GM21786 (cell line): Measurements from ENCODE around the gene KCNH8.

Experiments
- ATAC-seq: cut with Tn5 transposase; IDR thresholded peaks from one replicate; pipeline ENCODE4 v1.9.1; 2021; ENCODE audit not compliant: unreplicated experiment

KCNH8 gene

DNA sequence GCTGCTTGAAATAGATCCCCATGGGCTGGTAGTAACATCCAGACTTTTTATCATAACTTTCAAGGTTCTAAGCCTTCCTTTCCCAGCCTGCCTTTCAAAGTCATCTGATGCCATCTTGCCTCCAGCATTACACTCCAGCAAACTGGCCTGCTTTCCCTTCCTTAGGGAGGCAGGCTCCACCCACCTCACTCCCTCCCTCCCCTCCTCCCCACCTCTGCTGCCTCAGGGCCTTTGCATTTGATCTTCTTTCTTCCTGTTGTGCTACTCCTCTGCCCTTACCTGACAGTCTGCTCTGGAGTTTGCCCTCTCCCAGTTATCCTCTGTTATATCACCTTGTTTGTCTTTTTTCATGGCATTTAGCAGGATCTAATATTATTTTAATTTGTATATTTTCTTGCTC lies 319.5 kb downstream of the KCNH8 start:
- no peak for ATAC-seq

GRCh38 chr3:19471138-19471537 lies 322.8 kb downstream of the KCNH8 start:
- ATAC-seq, result no peak

DNA sequence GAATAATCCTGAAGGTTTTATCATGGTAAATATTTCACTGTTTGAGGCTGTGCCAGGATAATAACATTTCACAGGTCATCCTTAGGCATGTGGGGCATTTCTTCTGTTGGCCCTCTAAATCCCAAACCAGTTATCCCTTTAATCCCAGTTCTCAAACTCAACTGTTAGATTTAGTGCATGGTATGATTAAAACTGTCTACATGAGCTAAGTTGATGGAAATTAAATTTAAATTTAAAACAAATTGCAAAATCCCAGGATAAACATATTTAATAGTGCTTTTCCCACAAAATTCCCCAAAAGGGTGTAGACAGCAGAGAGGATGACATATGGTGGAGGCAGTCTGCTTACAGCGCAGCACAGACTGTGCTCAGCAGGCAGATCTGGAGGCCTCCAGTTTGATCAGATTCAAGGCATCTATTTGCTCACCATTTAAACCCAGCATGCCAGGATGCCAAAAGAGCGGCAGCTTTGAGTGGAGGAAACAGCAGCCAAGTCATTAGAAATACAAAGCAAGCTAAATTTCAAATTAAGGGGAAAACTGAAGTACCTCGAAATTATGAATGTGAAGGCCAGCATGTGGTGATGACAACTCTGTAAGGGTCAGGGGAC lies 325.8 kb downstream of the KCNH8 start:
- no peak for ATAC-seq

DNA sequence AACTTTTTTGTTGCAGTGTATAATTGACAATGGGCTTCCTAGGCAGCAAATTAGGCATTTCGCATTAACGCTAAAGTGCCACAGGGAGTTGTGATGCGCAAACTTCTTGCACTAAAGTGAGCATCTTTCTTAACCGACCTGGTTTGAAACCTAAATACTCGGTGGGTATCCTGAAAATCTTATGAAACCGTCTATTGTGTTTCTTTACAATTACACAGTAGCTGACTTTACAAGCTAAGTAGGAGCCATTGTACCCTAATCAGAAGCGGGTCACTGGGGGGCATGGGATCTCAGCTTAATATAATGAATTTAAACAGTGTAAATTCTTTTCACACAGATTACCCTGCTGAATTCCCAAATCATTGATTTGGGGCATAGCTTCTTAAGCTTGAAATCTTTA lies 328.0 kb downstream of the KCNH8 start:
- ATAC-seq, result no peak

- no peak for ATAC-seq
Observed at GRCh38 chr3:19485267-19485666, 337.0 kb downstream of the KCNH8 start.

DNA sequence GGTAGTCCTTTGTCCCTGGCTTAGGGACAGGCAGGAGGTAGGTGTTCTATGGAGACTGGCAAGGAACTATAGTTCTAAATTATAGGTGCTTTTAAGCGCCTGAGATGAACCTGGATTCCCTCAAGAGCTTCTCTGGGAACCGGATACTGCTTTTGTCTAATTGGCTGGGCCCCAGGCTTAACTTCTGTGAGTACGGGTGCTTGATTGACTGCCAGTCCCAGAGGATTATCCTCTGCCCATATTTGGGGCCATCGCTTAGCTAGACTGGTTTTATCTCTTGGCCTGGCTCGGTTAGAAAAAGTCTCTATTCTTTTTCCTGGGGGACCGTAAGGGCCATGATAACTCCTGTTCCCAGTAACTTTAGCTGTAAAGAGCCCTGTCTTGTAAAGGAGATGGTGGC lies 339.1 kb downstream of the KCNH8 start:
- ATAC-seq, result no peak

- no peak for ATAC-seq
Observed at GRCh38 chr3:19488939-19489338, 340.6 kb downstream of the KCNH8 start.

GRCh38 chr3:19489936-19490335 lies 341.6 kb downstream of the KCNH8 start:
- ATAC-seq, result no peak

DNA sequence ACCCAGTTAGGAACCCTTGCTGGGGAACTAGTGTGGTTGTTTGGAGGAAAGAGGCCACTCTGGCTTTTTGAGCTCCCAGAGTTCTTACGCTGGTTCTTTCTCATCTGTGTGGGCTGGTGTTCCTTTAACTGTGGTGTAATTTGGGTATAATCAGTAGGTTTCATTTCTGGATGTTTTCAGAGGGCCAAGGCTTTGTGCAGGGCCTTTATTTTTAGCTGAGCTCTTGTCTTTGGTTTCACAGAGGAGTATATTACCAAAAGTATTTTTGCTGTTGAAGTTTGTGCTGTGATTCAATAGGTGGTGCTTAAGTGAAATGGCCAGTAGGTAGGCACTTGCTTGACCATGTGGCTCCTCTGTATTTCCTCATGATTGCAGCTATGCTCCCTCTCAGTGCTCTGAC lies 357.9 kb downstream of the KCNH8 start:
- no peak for ATAC-seq

- ATAC-seq, result no peak
Observed at GRCh38 chr3:19522305-19522704, 374.0 kb downstream of the KCNH8 start.

DNA sequence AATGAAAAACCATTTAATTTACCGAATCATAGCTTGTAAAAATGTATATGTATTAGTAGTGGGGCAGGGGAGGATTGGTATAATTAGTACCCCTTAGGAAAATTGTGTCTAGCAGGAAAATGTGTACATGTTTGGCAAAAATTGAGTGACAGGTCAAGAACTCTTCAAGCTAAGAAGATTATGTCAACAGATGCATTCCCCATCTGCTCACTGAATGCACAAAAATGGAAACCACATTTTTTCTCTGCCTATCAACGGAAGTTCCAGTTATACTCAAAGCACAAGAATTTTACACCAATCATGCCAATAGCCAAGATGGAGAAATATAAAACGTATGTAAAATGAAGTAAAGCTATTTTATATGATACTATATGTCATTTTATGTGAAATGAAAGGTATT lies 377.8 kb downstream of the KCNH8 start:
- ATAC-seq, result no peak

DNA sequence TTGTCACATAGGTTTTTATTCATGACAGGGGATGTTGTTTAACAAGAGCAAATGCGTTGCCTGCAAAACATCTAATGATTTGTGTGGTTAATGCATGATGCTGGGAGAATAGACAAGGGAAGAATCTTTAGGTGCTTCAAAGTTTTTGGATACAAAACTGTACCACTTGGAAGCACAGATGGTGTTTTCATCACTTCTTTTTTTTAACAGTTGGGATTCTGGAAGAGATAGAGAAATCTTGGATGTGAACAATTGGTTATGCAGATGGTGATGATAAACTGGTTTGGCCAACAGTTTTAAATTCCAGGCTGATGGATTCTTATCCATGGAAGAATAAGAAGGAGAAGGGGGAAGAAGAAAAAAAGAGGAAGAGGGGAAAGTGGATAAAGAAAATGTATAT lies 379.4 kb downstream of the KCNH8 start:
- ATAC-seq, result no peak

GRCh38 chr3:19531426-19531825 lies 383.1 kb downstream of the KCNH8 start:
- no peak for ATAC-seq

DNA sequence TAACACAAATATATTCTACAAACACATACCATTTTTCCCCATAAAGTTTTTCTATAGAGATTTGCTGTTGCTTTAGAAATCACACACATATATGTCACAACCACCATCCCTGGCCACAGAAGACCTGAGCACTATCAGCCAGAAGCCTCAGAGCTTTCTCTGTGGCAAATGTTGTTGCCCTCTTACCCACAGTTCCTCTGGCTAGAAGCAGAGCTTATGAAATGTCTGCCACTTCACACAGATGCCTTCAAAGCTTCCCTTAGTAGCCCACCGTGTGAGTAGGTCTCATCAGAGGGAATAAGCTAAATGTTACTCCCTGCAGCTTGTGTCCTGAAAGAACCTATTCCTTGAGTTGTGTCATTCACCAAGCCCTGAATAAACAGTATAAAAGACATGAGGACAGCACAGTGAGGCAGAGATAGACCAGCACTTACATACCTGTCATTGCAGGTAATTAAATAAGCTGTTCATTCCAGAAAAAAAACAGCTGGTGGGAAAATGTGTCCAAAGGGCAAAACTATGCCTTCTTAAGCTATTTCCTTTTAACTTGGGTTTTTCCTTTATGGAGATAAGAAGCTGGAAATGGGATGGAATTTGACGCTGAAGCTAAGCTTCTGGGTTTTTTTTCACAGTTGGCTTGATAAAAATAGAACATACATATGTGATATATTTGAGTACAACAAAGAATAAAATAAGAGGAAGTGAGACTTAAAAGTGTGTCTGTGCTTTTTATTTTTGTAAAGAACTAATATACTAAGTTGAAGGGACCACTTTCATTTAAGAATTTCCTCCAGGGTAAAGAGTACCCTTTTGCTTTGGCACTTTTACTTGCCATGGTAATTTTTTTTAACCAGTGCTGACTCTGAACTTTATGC lies 391.4 kb downstream of the KCNH8 start:
- ATAC-seq, result peak; percentile 63

DNA sequence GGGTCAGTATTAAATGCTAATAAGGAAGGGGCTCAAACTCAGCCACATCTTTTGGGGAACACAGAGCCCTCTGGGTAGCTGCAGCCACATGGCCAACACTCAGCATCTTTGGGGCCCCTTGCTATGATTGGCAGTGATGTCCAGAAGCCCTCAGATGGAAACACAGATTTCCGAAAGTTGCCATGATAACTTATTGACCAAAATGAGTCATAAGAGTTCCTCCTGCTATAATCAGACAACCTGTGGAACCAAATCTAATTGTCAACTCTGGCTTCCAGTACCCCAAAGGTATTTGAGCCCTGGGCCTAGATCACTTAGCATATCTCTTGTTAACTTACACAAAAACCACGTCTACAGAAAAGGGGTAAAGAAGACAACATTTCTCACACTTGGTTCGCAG lies 392.2 kb downstream of the KCNH8 start:
- peak; percentile 25 for ATAC-seq

DNA sequence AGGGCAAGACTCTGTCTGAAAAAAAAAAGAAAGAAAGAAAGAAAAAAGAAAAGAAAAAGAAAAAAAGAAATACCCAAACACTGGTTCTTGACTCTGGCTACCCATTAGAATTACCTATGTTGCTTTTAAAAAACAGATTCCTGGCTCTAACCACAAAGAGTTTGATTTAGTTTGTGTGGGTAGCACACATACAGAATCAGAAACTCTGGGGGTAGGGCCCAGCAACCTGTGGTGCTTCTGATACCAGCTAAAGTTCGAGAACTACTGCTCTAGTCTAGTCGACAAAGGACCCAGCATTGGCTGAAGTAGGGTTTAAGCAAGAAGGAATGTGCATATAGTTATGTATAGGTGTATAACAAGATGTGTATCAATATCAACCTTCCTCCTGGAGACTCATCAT lies 393.0 kb downstream of the KCNH8 start:
- no peak for ATAC-seq

DNA sequence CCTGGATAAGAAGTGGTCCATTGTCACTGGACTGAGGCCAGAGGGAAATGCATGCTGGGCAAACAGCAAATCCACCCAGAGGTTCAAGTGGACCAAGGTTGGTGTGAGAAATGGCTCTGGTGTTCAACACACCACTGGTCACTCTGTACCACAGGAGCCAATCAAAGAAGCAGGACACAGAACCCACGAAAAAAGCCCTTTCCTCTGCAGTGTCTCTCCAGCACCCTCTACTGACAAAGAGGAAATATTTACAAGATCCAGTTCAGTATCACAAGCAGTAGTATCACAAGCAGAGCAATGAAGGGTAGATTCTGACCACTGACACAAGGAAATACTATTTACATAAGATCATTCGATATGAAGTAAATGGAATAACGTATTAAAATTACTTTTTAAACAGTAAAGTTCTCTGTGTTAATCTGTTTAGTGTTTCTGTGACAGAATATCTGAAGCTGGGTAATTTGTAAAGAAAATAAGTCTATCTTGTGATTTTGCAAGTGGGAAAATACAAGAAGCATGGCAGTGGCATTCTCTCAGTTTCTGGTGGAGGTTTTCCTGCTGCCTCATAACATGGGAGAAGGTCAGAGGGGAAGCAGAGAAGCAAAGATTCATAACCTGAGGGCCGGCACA lies 395.0 kb downstream of the KCNH8 start:
- peak; percentile 40 for ATAC-seq

- ATAC-seq, result no peak
Observed at GRCh38 chr3:19547665-19548464, 399.6 kb downstream of the KCNH8 start.

DNA sequence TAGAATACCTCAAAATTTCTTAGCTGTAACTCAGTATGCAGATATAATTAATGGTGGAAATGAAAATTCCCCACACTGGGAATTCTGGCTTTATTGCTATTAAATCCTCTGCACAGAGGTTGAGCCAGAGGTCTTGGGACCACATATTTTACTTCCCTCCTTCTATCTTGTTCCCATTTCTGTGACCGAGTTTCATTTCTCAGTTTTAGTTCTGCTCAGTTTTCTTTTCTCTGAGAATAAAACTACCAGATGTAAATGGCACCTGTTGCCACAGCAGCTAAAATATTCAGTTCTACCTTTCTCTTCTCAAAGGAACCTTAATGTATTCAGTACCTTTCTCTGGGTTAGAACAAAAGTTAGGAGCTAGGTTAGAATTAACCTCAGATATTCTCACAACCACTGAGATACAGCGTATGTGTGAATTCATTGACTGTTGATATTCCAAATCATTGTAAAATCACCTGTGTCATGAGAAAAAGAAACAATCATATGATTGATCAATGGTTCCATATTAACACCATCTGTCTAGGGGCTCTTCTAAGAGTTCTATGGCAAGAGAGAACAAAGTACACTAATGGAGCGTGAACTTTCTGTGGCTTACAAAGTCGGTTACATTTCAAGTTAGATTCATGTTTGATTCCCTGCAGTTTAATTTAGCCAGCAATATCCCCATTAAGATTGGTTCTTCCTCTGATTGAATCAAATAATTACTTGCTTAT lies 411.6 kb downstream of the KCNH8 start:
- peak; percentile 96 for ATAC-seq

- ATAC-seq, result no peak
Observed at GRCh38 chr3:19573644-19574043, 425.3 kb downstream of the KCNH8 start.

GRCh38 chr3:19574268-19574667 lies 426.0 kb downstream of the KCNH8 start:
- ATAC-seq, result no peak
